HepG2 (cell line): Measurements from ENCODE around the gene HRC. TPM values are rescaled to one million over a fixed set of nuclear protein-coding genes. Genes with fewer than 3 reads are reported as not detected.

Source experiments
- ATAC-seq: fragments of 200-7000 bp; cut with Tn5 transposase; 3 replicates; pipeline ENCODE4 v1.9.1; 2020; ENCODE audit warnings: mild to moderate bottlenecking, moderate library complexity
- BruUV-seq: library from RNA; stranded (reverse); fragments of 400-500 nt; replicated peaks from 2 replicates; lab custom pipeline; 2021; lab: Mats Ljungman, UMichigan
- CTCF ChIA-PET: fragments of 300-600 bp; formaldehyde crosslinking; extraction: SDS; loops from one replicate; lab custom pipeline; 2021; ENCODE audit warnings: low total read pairs, inconsistent platforms, low intra/inter-chr PET ratio; lab: Yijun Ruan, JAX
- POLR2A ChIA-PET: fragments of 350-600 bp; sonication (Branson Sonifier 250); formaldehyde crosslinking; loops from one replicate; lab custom pipeline; 2020; ENCODE audit warnings: antibody characterized with exemption, inconsistent platforms; lab: Yijun Ruan, JAX
- DNase-seq: peaks from one replicate; pipeline ENCODE4 v3.0.0-alpha.2; 2015; ENCODE audit warnings: low spot score
- FAIRE-seq: peaks from 3 replicates; lab custom pipeline; 2011; peaks lifted over from hg19 to GRCh38; lab: Jason Lieb, UNC
- H2AFZ ChIP-seq: one replicate; pipeline ENCODE4 v1.6.1; 2011; ENCODE audit warnings: low read length, inconsistent platforms
- H3K27ac ChIP-seq: fragments of 300-600 bp; 3 replicates; pipeline ENCODE4 v1.8.0; 2011; ENCODE audit warnings: mixed run types, mild to moderate bottlenecking, mixed read lengths, low read length, inconsistent platforms; ENCODE audit not compliant: insufficient read depth; ENCODE audit errors: extremely low read length
- H3K27me3 ChIP-seq, 2 experiments: fragments of 200-600 bp in 1 of 2; 2 replicates in 1 of 2; 3 replicates in 1 of 2; pipeline versions ENCODE4 v1.6.0 to v1.8.0; 2011; ENCODE audit warnings: low read length in 2 of 2, mild to moderate bottlenecking in 2 of 2, moderate library complexity in 2 of 2, inconsistent platforms in 1 of 2; ENCODE audit not compliant: insufficient read depth in 2 of 2, control insufficient read depth in 1 of 2
- H3K36me3 ChIP-seq, 2 experiments: fragments of 200-600 bp in 1 of 2; replicated peaks in 1 of 2; 2 replicates in 1 of 2; 3 replicates in 1 of 2; pipeline versions ENCODE4 v1.5.1 to v1.8.0; 2011; ENCODE audit warnings: low read length in 2 of 2, inconsistent platforms in 1 of 2; ENCODE audit not compliant: insufficient read depth in 2 of 2, control insufficient read depth in 1 of 2
- H3K4me1 ChIP-seq: 2 replicates; pipeline ENCODE4 v1.5.1; 2012; ENCODE audit warnings: low read length, inconsistent platforms; ENCODE audit not compliant: insufficient read depth
- H3K4me2 ChIP-seq: 2 replicates; pipeline ENCODE4 v1.6.0; 2011; ENCODE audit warnings: low read depth, low read length, inconsistent platforms
- H3K4me3 ChIP-seq, 3 experiments: fragments of 200-600 bp in 1 of 3; sonication (generic), shearing (Covaris generic) in 1 of 3; replicated peaks in 1 of 3; 2 replicates each; pipeline ENCODE4 v1.5.1; 2011 to 2016; ENCODE audit warnings: low read length in 3 of 3, inconsistent platforms in 2 of 3, low read depth in 2 of 3, mild to moderate bottlenecking in 2 of 3, control low read depth in 1 of 3, mixed read lengths in 1 of 3; ENCODE audit not compliant: insufficient read depth in 1 of 3
- H3K79me2 ChIP-seq: one replicate; pipeline ENCODE4 v1.6.1; 2011; ENCODE audit warnings: low read length, inconsistent platforms; ENCODE audit not compliant: insufficient read depth
- H3K9ac ChIP-seq: 2 replicates; pipeline ENCODE4 v1.6.0; 2011; ENCODE audit warnings: mild to moderate bottlenecking, low read depth, low read length, inconsistent platforms; ENCODE audit not compliant: insufficient read depth
- H3K9me3 ChIP-seq: 2 replicates; pipeline ENCODE4 v1.5.1; 2012; ENCODE audit warnings: mild to moderate bottlenecking, low read length
- H4K20me1 ChIP-seq: 2 replicates; pipeline ENCODE4 v1.6.0; 2011; ENCODE audit warnings: inconsistent platforms, mild to moderate bottlenecking, low read length, moderate library complexity; ENCODE audit not compliant: insufficient read depth
- ELF1 ChIP-seq: sonication (generic); formaldehyde crosslinking; IDR thresholded peaks from 2 replicates; pipeline ENCODE4 v1.4.0; 2020; ENCODE audit warnings: missing genetic modification reagents
- GATAD1 ChIP-seq: IDR thresholded peaks from 2 replicates; pipeline ENCODE4 v1.6.1; 2016; ENCODE audit warnings: missing genetic modification reagents, missing compliant biosample characterization
- KDM2A ChIP-seq: sonication (generic); formaldehyde crosslinking; IDR thresholded peaks from 2 replicates; pipeline ENCODE4 v1.4.0; 2020; ENCODE audit warnings: low read depth, missing genetic modification reagents, borderline replicate concordance
- MAZ ChIP-seq, 2 experiments: sonication (generic) in 1 of 2; formaldehyde crosslinking in 1 of 2; IDR thresholded peaks; 2 replicates each; pipeline versions ENCODE4 v1.5.0 to v1.6.1; 2012 to 2020; ENCODE audit warnings: low read depth in 2 of 2, mild to moderate bottlenecking in 2 of 2, borderline replicate concordance in 1 of 2, improper control_type of control experiment in 1 of 2, low read length in 1 of 2, missing genetic modification reagents in 1 of 2, moderate library complexity in 1 of 2
- NFE2L2 ChIP-seq: fragments of 150-350 bp; IDR thresholded peaks from 2 replicates; pipeline ENCODE4 v1.6.1; 2014; ENCODE audit warnings: low read length
- PHF20 ChIP-seq: sonication (generic); formaldehyde crosslinking; IDR thresholded peaks from 2 replicates; pipeline ENCODE4 v1.5.0; 2020; ENCODE audit warnings: mild to moderate bottlenecking, missing genetic modification reagents
- POGZ ChIP-seq: sonication (generic); formaldehyde crosslinking; IDR thresholded peaks from 2 replicates; pipeline ENCODE4 v1.4.0; 2020; ENCODE audit warnings: mild to moderate bottlenecking, missing genetic modification reagents
- SATB2 ChIP-seq: sonication (generic); formaldehyde crosslinking; IDR thresholded peaks from 2 replicates; pipeline ENCODE4 v1.5.0; 2020; ENCODE audit warnings: missing genetic modification reagents
- SMAD9 ChIP-seq: sonication (generic); formaldehyde crosslinking; IDR thresholded peaks from 2 replicates; pipeline ENCODE4 v1.5.1; 2020; ENCODE audit warnings: mild to moderate bottlenecking, missing genetic modification reagents
- TMF1 ChIP-seq: sonication (generic); formaldehyde crosslinking; IDR thresholded peaks from 2 replicates; pipeline ENCODE4 v1.8.1; 2022; ENCODE audit warnings: low read depth, missing genetic modification reagents
- XRCC5 ChIP-seq: fragments of 200-400 bp; formaldehyde crosslinking; optimal IDR thresholded peaks from 2 replicates; pipeline ENCODE3; 2017; ENCODE audit warnings: mild to moderate bottlenecking, low read length
- ZFP36L2 ChIP-seq: sonication (generic); formaldehyde crosslinking; IDR thresholded peaks from 2 replicates; pipeline ENCODE4 v1.4.0; 2020; ENCODE audit warnings: missing genetic modification reagents
- ZNF10 ChIP-seq: sonication (generic); formaldehyde crosslinking; IDR thresholded peaks from 2 replicates; pipeline ENCODE4 v1.4.0; 2020; ENCODE audit warnings: mild to moderate bottlenecking, low read depth, missing genetic modification reagents, borderline replicate concordance
- ZNF75D ChIP-seq: sonication (generic); formaldehyde crosslinking; IDR thresholded peaks from 2 replicates; pipeline ENCODE4 v1.8.1; 2023; ENCODE audit warnings: missing genetic modification reagents, mild to moderate bottlenecking, borderline replicate concordance
- ZNF788 ChIP-seq: sonication (generic); formaldehyde crosslinking; IDR thresholded peaks from 2 replicates; pipeline ENCODE4 v1.5.0; 2020; ENCODE audit warnings: mild to moderate bottlenecking, missing genetic modification reagents, borderline replicate concordance
- WGBS: methylation state at CpG from one replicate; pipeline ENCODE4 v1.1.6; 2017; ENCODE audit warnings: low lambda C conversion rate; 5-methylcytosine and 5-hydroxymethylcytosine counted together
- in situ Hi-C: cut with HindIII; loops from 2 replicates; pipeline ENCODE4 v1.10.0; 2017; ENCODE audit warnings: low pct_unique_long_range_greater_than_20kb; ENCODE audit not compliant: extremely low pct_ligation_motif_present
- intact Hi-C: fragments of 100-400 bp; cut with micrococcal nuclease; formaldehyde crosslinking; loops from one replicate; pipeline ENCODE4 v1.10.0; 2022; ENCODE audit not compliant: unreplicated experiment
- polyA plus RNA-seq, 8 experiments: library from polyadenylated mRNA; depleted of rRNA in 3 of 8; stranded (reverse) in 7 of 8; unstranded in 1 of 8; fragments of >200 nt; fragmentation: Illumina TruSeq in 4 of 8; extraction: Trizol in 4 of 8; gene quantifications; 2 replicates each; pipeline versions ENCODE4 v1.2.1 to v1.2.3, GENCODE V29; 2011 to 2016; ENCODE audit warnings: low read depth in 4 of 8, missing spikeins in 1 of 8, mixed read lengths in 1 of 8; ENCODE audit not compliant: insufficient read depth in 1 of 8
- total RNA-seq, 5 experiments: library from RNA; depleted of rRNA; stranded (reverse); fragments of >200 nt; fragmentation: Illumina TruSeq; extraction: Trizol; gene quantifications; 2 replicates each; pipeline ENCODE4 v1.2.3, GENCODE V29; 2016; ENCODE audit warnings: low read depth in 1 of 5
- TF ChIP-seq, protein P1 (sequence below): sonication (generic); formaldehyde crosslinking; IDR thresholded peaks from 2 replicates; pipeline ENCODE4 v1.8.1; 2023; ENCODE audit warnings: mild to moderate bottlenecking, inconsistent platforms, moderate library complexity, missing genetic modification reagents, borderline replicate concordance
- TF ChIP-seq, protein P2 (sequence below): sonication (generic); formaldehyde crosslinking; IDR thresholded peaks from 2 replicates; pipeline ENCODE4 v1.8.1; 2022; ENCODE audit warnings: mild to moderate bottlenecking, missing genetic modification reagents

HRC gene
- total and polyA plus RNA-seq, 2 of the 13 experiments (the other 11 are each of a cell fraction or from before 2014, with no cell fraction given) = 3.6 to 15.4 TPM

DNA sequence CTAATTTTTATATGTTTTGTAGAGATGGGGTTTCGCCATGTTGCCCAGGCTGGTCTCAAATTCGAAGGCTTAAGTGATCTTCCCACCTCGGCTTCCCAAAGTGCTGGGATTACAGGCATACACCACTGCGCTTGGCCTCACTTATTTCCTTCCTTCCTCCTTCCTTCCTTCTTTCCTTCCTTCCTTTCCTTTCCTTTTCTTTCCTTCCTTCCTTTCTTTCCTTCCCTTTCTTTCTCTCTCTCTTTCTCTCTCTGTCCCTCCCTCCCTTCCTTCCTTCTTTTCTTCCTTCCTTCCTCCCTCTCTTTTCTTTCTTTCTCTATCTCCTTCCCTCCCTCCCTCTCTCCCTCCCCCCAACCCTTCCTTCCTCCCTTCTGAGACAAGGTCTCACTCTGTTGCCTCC is 39.2 kb upstream of the HRC start:
- BruUV-seq = no TSS peak
- H3K4me1 ChIP-seq = no peaks in the 10 kb centered on the region
- no peak overlapping the region for H3K4me3 ChIP-seq
- H3K9me3 ChIP-seq = no peaks in the 10 kb centered on the region
- in situ Hi-C loops = loop anchor here (10.0 kb wide), 1 partner anchor 100 kb away; no protein-coding TSS in a partner anchor
- WGBS = 76% methylated on average over 4 of the region's 4 CpGs
- ATAC-seq (no peak), FAIRE-seq (no peak), DNase-seq (no peak)
- H3K79me2 ChIP-seq = no peaks in the 10 kb centered on the region
- H3K4me2 ChIP-seq = no peak overlapping the region
- H2AFZ ChIP-seq = no peak overlapping the region
- H3K36me3 ChIP-seq = no peaks in the 10 kb centered on the region
- intact Hi-C loops = no loop called here
- H3K27ac ChIP-seq = no peak overlapping the region
- no peaks in the 10 kb centered on the region for H4K20me1 ChIP-seq
- no peak for TF ChIP-seq SMAD9 (CRISPR knock-in tag)
- no peak for TF ChIP-seq NFE2L2
- no peak for TF ChIP-seq ZNF788 (CRISPR knock-in tag)
- TF ChIP-seq TMF1 (CRISPR knock-in tag) = no peak
- no peak for TF ChIP-seq XRCC5
- TF ChIP-seq, protein P1, sequence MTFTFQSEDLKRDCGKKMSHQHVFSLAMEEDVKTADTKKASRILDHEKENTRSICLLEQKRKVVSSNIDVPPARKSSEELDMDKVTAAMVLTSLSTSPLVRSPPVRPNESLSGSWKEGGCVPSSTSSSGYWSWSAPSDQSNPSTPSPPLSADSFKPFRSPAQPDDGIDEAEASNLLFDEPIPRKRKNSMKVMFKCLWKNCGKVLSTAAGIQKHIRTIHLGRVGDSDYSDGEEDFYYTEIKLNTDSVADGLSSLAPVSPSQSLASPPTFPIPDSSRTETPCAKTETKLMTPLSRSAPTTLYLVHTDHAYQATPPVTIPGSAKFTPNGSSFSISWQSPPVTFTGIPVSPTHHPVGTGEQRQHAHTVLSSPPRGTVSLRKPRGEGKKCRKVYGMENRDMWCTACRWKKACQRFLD (CRISPR knock-in tag) = no peak
- TF ChIP-seq ELF1 (CRISPR knock-in tag) = no peak
- TF ChIP-seq SATB2 (CRISPR knock-in tag) = no peak
- TF ChIP-seq ZFP36L2 (CRISPR knock-in tag) = no peak
- TF ChIP-seq GATAD1 (CRISPR knock-in tag) = no peak
- TF ChIP-seq PHF20 (CRISPR knock-in tag) = no peak
- TF ChIP-seq, protein P2, sequence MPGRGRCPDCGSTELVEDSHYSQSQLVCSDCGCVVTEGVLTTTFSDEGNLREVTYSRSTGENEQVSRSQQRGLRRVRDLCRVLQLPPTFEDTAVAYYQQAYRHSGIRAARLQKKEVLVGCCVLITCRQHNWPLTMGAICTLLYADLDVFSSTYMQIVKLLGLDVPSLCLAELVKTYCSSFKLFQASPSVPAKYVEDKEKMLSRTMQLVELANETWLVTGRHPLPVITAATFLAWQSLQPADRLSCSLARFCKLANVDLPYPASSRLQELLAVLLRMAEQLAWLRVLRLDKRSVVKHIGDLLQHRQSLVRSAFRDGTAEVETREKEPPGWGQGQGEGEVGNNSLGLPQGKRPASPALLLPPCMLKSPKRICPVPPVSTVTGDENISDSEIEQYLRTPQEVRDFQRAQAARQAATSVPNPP (CRISPR knock-in tag) = no peak
- no peak for TF ChIP-seq ZNF75D (CRISPR knock-in tag)
- no peak for TF ChIP-seq KDM2A
- no peak for TF ChIP-seq ZNF10 (CRISPR knock-in tag)
- TF ChIP-seq POGZ (CRISPR knock-in tag) = no peak
- no peak for TF ChIP-seq MAZ (IDR thresholded peaks at IDR 0.05; ENCODE audit: borderline replicate concordance, low read depth, low read length)
- no peak for TF ChIP-seq MAZ (CRISPR knock-in tag; IDR thresholded peaks at IDR 0.05; ENCODE audit: low read depth)
- POLR2A ChIA-PET = interaction anchor here (1.4 kb wide), 1 partner anchor 9 kb away, joined by 3 read pairs; no protein-coding TSS in a partner anchor
- CTCF ChIA-PET = no interaction called here
- H3K9ac ChIP-seq = no peak overlapping the region
- no peaks in the 10 kb centered on the region for H3K27me3 ChIP-seq
